ENCODE data around the gene HK1.
"Not testable (repeated sequence)": the region's sequence is repeated elsewhere in the genome, so short reads cannot be mapped to it uniquely, and the experiment has no call there.

Gene HK1

GRCh38 chr10:69321039-69321715 is 42.9 kb downstream of the HK1 start:
- DNase-seq (ENCODE audit: extremely low read depth, insufficient read length): no peak
- TF ChIP-seq CTCF (IDR thresholded peaks at IDR 0.05; ENCODE audit: insufficient read depth, low read length, poor library complexity, severe bottlenecking): no peak
- Histone ChIP-seq H3K36me3 (ENCODE audit: control insufficient read depth, insufficient read depth, low read length) (no peaks in the 10 kb centered on the region; the same call in 1 of the 2 replicates), H3K4me3 (replicated peaks; ENCODE audit: low read depth, low read length) (no peak overlapping the region), H3K27me3 (replicated peaks; ENCODE audit: control insufficient read depth, insufficient read depth, low read length) (no peaks in the 10 kb centered on the region)

- Histone ChIP-seq H3K4me3 (replicated peaks; ENCODE audit: low read depth, low read length) (no peak overlapping the region), H3K27me3 (replicated peaks; ENCODE audit: control insufficient read depth, insufficient read depth, low read length) (no peaks in the 10 kb centered on the region), H3K36me3 (ENCODE audit: control insufficient read depth, insufficient read depth, low read length) (no peaks in the 10 kb centered on the region; the same call in 1 of the 2 replicates)
- TF ChIP-seq CTCF (IDR thresholded peaks at IDR 0.05; ENCODE audit: insufficient read depth, low read length, poor library complexity, severe bottlenecking): no peak
- DNase-seq (ENCODE audit: extremely low read depth, insufficient read length): no peak
Observed at GRCh38 chr10:69321865-69322264, 43.6 kb downstream of the HK1 start.

- H3K4me3 ChIP-seq (replicated peaks; ENCODE audit: low read depth, low read length); DNase-seq (ENCODE audit: extremely low read depth, insufficient read length); H3K27me3 ChIP-seq (replicated peaks; ENCODE audit: control insufficient read depth, insufficient read depth, low read length); H3K36me3 ChIP-seq (ENCODE audit: control insufficient read depth, insufficient read depth, low read length): not testable (repeated sequence)
Observed at GRCh38 chr10:69322346-69322745, 44.0 kb downstream of the HK1 start.

GRCh38 chr10:69323622-69324021 is 45.3 kb downstream of the HK1 start:
- H3K27me3 ChIP-seq (replicated peaks; ENCODE audit: control insufficient read depth, insufficient read depth, low read length): no peaks in the 10 kb centered on the region
- DNase-seq (ENCODE audit: extremely low read depth, insufficient read length): no peak
- no peaks in the 10 kb centered on the region; the same call in 1 of the 2 replicates for H3K36me3 ChIP-seq (ENCODE audit: control insufficient read depth, insufficient read depth, low read length)
- no peak overlapping the region for H3K4me3 ChIP-seq (replicated peaks; ENCODE audit: low read depth, low read length)
- no peak for TF ChIP-seq CTCF (IDR thresholded peaks at IDR 0.05; ENCODE audit: insufficient read depth, low read length, poor library complexity, severe bottlenecking)

- H3K27me3 ChIP-seq (replicated peaks; ENCODE audit: control insufficient read depth, insufficient read depth, low read length): no peaks in the 10 kb centered on the region
- no peak overlapping the region for H3K4me3 ChIP-seq (replicated peaks; ENCODE audit: low read depth, low read length)
- TF ChIP-seq CTCF (IDR thresholded peaks at IDR 0.05; ENCODE audit: insufficient read depth, low read length, poor library complexity, severe bottlenecking): no peak
- peaks cover 2% of the 10 kb centered on the region; the same call in 1 of the 2 replicates for H3K36me3 ChIP-seq (ENCODE audit: control insufficient read depth, insufficient read depth, low read length)
- DNase-seq (ENCODE audit: extremely low read depth, insufficient read length): no peak
Observed at GRCh38 chr10:69324583-69324982, 46.3 kb downstream of the HK1 start.

GRCh38 chr10:69325637-69326523 is 47.6 kb downstream of the HK1 start:
- not testable (repeated sequence) for H3K27me3 ChIP-seq (replicated peaks; ENCODE audit: control insufficient read depth, insufficient read depth, low read length); DNase-seq (ENCODE audit: extremely low read depth, insufficient read length); H3K4me3 ChIP-seq (replicated peaks; ENCODE audit: low read depth, low read length); H3K36me3 ChIP-seq (ENCODE audit: control insufficient read depth, insufficient read depth, low read length)

Measured in GM06990 (cell line).